Measurements from ENCODE around the gene ATP4B.

ATP4B gene

GRCh38 chr13:113642563-113642962 lies 15.4 kb downstream of the ATP4B start:
- DNase-seq (ENCODE audit: low spot score), result no peak

GRCh38 chr13:113641426-113641825 lies 16.6 kb downstream of the ATP4B start:
- DNase-seq (ENCODE audit: low spot score), result no peak

GRCh38 chr13:113639616-113640262 lies 18.3 kb downstream of the ATP4B start:
- DNase-seq (ENCODE audit: low spot score), result no peak

GRCh38 chr13:113638806-113639205 lies 19.2 kb downstream of the ATP4B start:
- no peak for DNase-seq (ENCODE audit: low spot score)

- no peak for DNase-seq (ENCODE audit: low spot score)
These were observed 19.7 kb downstream of the ATP4B start for GRCh38 chr13:113638173-113638746.

- DNase-seq (ENCODE audit: low spot score), result no peak
These were observed 20.5 kb downstream of the ATP4B start for GRCh38 chr13:113637262-113638160.

GRCh38 chr13:113636266-113636963 lies 21.6 kb downstream of the ATP4B start:
- DNase-seq (ENCODE audit: low spot score), result no peak

GRCh38 chr13:113635709-113636108 lies 22.3 kb downstream of the ATP4B start:
- DNase-seq (ENCODE audit: low spot score), result no peak

- no peak for DNase-seq (ENCODE audit: low spot score)
These were observed 23.0 kb downstream of the ATP4B start for GRCh38 chr13:113635048-113635420.

GRCh38 chr13:113634279-113635047 lies 23.5 kb downstream of the ATP4B start:
- DNase-seq (ENCODE audit: low spot score), result no peak

- no peak for DNase-seq (ENCODE audit: low spot score)
These were observed 24.5 kb downstream of the ATP4B start for GRCh38 chr13:113633485-113633873.

GRCh38 chr13:113632706-113633484 lies 25.1 kb downstream of the ATP4B start:
- no peak for DNase-seq (ENCODE audit: low spot score)

GRCh38 chr13:113631341-113632095 lies 26.5 kb downstream of the ATP4B start:
- no peak for DNase-seq (ENCODE audit: low spot score)

GRCh38 chr13:113630804-113631203 lies 27.2 kb downstream of the ATP4B start:
- DNase-seq (ENCODE audit: low spot score), result no peak

- no peak for DNase-seq (ENCODE audit: low spot score)
These were observed 27.7 kb downstream of the ATP4B start for GRCh38 chr13:113630296-113630695.

- DNase-seq (ENCODE audit: low spot score), result no peak
These were observed 28.1 kb downstream of the ATP4B start for GRCh38 chr13:113629866-113630265.

- no peak for DNase-seq (ENCODE audit: low spot score)
These were observed 29.4 kb downstream of the ATP4B start for GRCh38 chr13:113628291-113629270.

- DNase-seq (ENCODE audit: low spot score), result no peak
These were observed 30.9 kb downstream of the ATP4B start for GRCh38 chr13:113627136-113627535.
